Stomach smooth muscle (tissue), 2 donors: ENCODE results near the gene BTRC.
"Not testable (repeated sequence)": the region's sequence is repeated elsewhere in the genome, so short reads cannot be mapped to it uniquely, and the experiment has no call there.

Experiments
- H3K27ac ChIP-seq: one replicate; pipeline ENCODE4 v1.7.0; 2013; ENCODE audit warnings: mild to moderate bottlenecking, low read length, inconsistent platforms
- H3K27me3 ChIP-seq, 2 donors: one replicate each; pipeline ENCODE4 v1.7.0; 2013; ENCODE audit warnings: low read length in 2 of 2; ENCODE audit not compliant: insufficient read depth in 2 of 2, control insufficient read depth in 1 of 2
- H3K36me3 ChIP-seq, 2 donors: one replicate each; pipeline ENCODE4 v1.7.0; 2013; ENCODE audit warnings: low read length in 2 of 2; ENCODE audit not compliant: control insufficient read depth in 2 of 2, insufficient read depth in 2 of 2
- H3K4me1 ChIP-seq: one replicate; pipeline ENCODE4 v1.7.0; 2013; ENCODE audit warnings: low read length; ENCODE audit not compliant: control insufficient read depth, insufficient read depth
- H3K4me3 ChIP-seq, 2 donors: one replicate each; pipeline ENCODE4 v1.7.0; 2013; ENCODE audit warnings: low read length in 2 of 2
- H3K9ac ChIP-seq, 2 donors: one replicate each; pipeline ENCODE4 v1.7.0; 2013; ENCODE audit warnings: low read length in 2 of 2, mild to moderate bottlenecking in 1 of 2
- H3K9me3 ChIP-seq, 2 donors: one replicate each; pipeline ENCODE4 v1.7.0; 2013; ENCODE audit warnings: low read length in 2 of 2; ENCODE audit not compliant: control insufficient read depth in 2 of 2
- donor health status: healthy.
- donor health status: Pancreatic carcinoma.

The BTRC gene

GRCh38 chr10:101389532-101389931 is 35.6 kb downstream of the BTRC start:
- not testable (repeated sequence) for H3K27ac ChIP-seq, H3K9me3 ChIP-seq, H3K27me3 ChIP-seq, H3K9ac ChIP-seq, H3K4me3 ChIP-seq, H3K4me1 ChIP-seq, H3K36me3 ChIP-seq

GRCh38 chr10:101389986-101390531 is 36.1 kb downstream of the BTRC start:
- H3K27me3 ChIP-seq, result no peaks in the 10 kb centered on the region
- no peaks in the 10 kb centered on the region for H3K9me3 ChIP-seq
- H3K36me3 ChIP-seq, result no peaks in the 10 kb centered on the region
- H3K9ac ChIP-seq, result no peak overlapping the region
- no peak overlapping the region for H3K27ac ChIP-seq
- no peaks in the 10 kb centered on the region for H3K4me1 ChIP-seq
- H3K4me3 ChIP-seq, result no peak overlapping the region

- H3K4me1 ChIP-seq, result no peaks in the 10 kb centered on the region
- no peaks in the 10 kb centered on the region for H3K27me3 ChIP-seq
- H3K27ac ChIP-seq, result no peak overlapping the region
- H3K36me3 ChIP-seq, result no peaks in the 10 kb centered on the region
- H3K9me3 ChIP-seq, result no peaks in the 10 kb centered on the region
- no peak overlapping the region for H3K4me3 ChIP-seq
- no peak overlapping the region for H3K9ac ChIP-seq
Measured at GRCh38 chr10:101393378-101393777, 39.4 kb downstream of the BTRC start.

- no peaks in the 10 kb centered on the region for H3K36me3 ChIP-seq
- H3K4me1 ChIP-seq, result no peaks in the 10 kb centered on the region
- H3K4me3 ChIP-seq, result no peak overlapping the region
- H3K27ac ChIP-seq, result no peak overlapping the region
- no peaks in the 10 kb centered on the region for H3K9me3 ChIP-seq
- no peaks in the 10 kb centered on the region for H3K27me3 ChIP-seq
- H3K9ac ChIP-seq, result no peak overlapping the region
Measured at GRCh38 chr10:101394524-101395133, 40.7 kb downstream of the BTRC start.

- Histone ChIP-seq H3K4me1 (no peaks in the 10 kb centered on the region), H3K4me3 (no peak overlapping the region), H3K27ac (no peak overlapping the region)
Measured at GRCh38 chr10:101397140-101397539, 43.2 kb downstream of the BTRC start.

GRCh38 chr10:101400585-101400984 is 46.6 kb downstream of the BTRC start:
- no peak overlapping the region for H3K4me3 ChIP-seq
- no peaks in the 10 kb centered on the region for H3K4me1 ChIP-seq
- H3K36me3 ChIP-seq, result no peaks in the 10 kb centered on the region
- H3K9ac ChIP-seq, result no peak overlapping the region
- H3K27me3 ChIP-seq, result no peaks in the 10 kb centered on the region
- H3K27ac ChIP-seq, result no peak overlapping the region
- H3K9me3 ChIP-seq, result no peaks in the 10 kb centered on the region

More at GRCh38 chr10:101397140-101397539, 43.2 kb downstream of the BTRC start:
- Histone ChIP-seq H3K9me3 (no peaks in the 10 kb centered on the region), H3K27me3 (no peaks in the 10 kb centered on the region), H3K9ac (no peak overlapping the region), H3K36me3 (no peaks in the 10 kb centered on the region)

GRCh38 chr10:101402711-101403110 is 48.7 kb downstream of the BTRC start:
- H3K27ac ChIP-seq, result no peak overlapping the region
- no peaks in the 10 kb centered on the region for H3K9me3 ChIP-seq

GRCh38 chr10:101403161-101403560 is 49.2 kb downstream of the BTRC start:
- Histone ChIP-seq H3K9me3 (no peaks in the 10 kb centered on the region), H3K4me1 (no peaks in the 10 kb centered on the region), H3K4me3 (no peak overlapping the region), H3K36me3 (no peaks in the 10 kb centered on the region), H3K9ac (no peak overlapping the region), H3K27ac (no peak overlapping the region), H3K27me3 (no peaks in the 10 kb centered on the region)

More at GRCh38 chr10:101402711-101403110, 48.7 kb downstream of the BTRC start:
- no peak overlapping the region for H3K9ac ChIP-seq
- H3K4me1 ChIP-seq, result no peaks in the 10 kb centered on the region
- no peak overlapping the region for H3K4me3 ChIP-seq
- no peaks in the 10 kb centered on the region for H3K36me3 ChIP-seq
- no peaks in the 10 kb centered on the region for H3K27me3 ChIP-seq

GRCh38 chr10:101405001-101405400 is 51.0 kb downstream of the BTRC start:
- Histone ChIP-seq H3K36me3 (no peaks in the 10 kb centered on the region), H3K27ac (no peak overlapping the region), H3K9me3 (no peaks in the 10 kb centered on the region), H3K27me3 (no peaks in the 10 kb centered on the region), H3K9ac (no peak overlapping the region), H3K4me3 (no peak overlapping the region), H3K4me1 (no peaks in the 10 kb centered on the region)

- H3K4me3 ChIP-seq, result no peak overlapping the region
- H3K9me3 ChIP-seq, result peaks cover 0 to 5% of the 10 kb centered on the region in 2 donors
- no peak overlapping the region for H3K27ac ChIP-seq
- H3K4me1 ChIP-seq, result no peaks in the 10 kb centered on the region
- H3K36me3 ChIP-seq, result no peaks in the 10 kb centered on the region
- no peak overlapping the region for H3K9ac ChIP-seq
- H3K27me3 ChIP-seq, result no peaks in the 10 kb centered on the region
Measured at GRCh38 chr10:101411598-101411997, 57.6 kb downstream of the BTRC start.

- Histone ChIP-seq H3K27ac (no peak overlapping the region), H3K27me3 (no peaks in the 10 kb centered on the region), H3K4me1 (no peaks in the 10 kb centered on the region), H3K36me3 (no peaks in the 10 kb centered on the region), H3K4me3 (no peak overlapping the region), H3K9me3 (peaks cover 0 to 5% of the 10 kb centered on the region in 2 donors), H3K9ac (no peak overlapping the region)
Measured at GRCh38 chr10:101414034-101414433, 60.1 kb downstream of the BTRC start.
